Gastrocnemius medialis (tissue), 4 donors: Measurements from ENCODE around the gene LINC00305.

ENCODE experiments used
- POLR2A ChIP-seq, 2 donors: fragments of 450-650 bp; IDR thresholded peaks; one replicate each; pipeline ENCODE4 v1.6.1; 2017; ENCODE audit warnings: antibody characterized with exemption in 2 of 2, mild to moderate bottlenecking in 2 of 2, moderate library complexity in 2 of 2
- TF ChIP-seq, protein P1 (sequence below), 5 experiments: fragments of 450-650 bp in 3 of 5; fragments of 200-600 bp in 2 of 5; sonication (generic) in 2 of 5; IDR thresholded peaks in 4 of 5; conservative IDR thresholded peaks in 1 of 5; 1 replicate in 4 of 5; 2 replicates in 1 of 5; pipeline ENCODE4 v1.5.1; 2016 to 2019; ENCODE audit warnings: antibody characterized with exemption in 5 of 5, mild to moderate bottlenecking in 3 of 5, moderate library complexity in 3 of 5

DNA sequence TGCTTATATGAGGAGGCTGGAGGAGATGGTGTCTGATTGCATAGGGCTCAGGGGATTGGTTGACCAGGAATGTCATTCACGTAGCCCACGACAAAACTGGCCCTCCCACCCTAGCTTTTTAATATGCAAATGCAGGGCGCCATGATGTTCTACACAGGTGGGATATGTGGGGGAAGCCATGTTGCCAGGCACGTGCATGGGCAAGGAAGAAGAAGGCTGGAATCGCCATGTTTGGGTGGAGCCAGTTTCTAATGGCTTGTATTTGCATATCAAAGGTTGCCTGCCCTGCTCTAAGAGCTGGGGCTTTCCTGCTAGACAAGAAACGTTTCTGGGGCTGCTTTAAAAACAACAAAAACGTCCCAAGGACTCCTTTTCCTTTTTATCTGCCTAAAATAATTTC, 26.5 kb upstream of the LINC00305 start:
- no peak for TF ChIP-seq POLR2A (IDR thresholded peaks at IDR 0.05)
- TF ChIP-seq, protein P1, sequence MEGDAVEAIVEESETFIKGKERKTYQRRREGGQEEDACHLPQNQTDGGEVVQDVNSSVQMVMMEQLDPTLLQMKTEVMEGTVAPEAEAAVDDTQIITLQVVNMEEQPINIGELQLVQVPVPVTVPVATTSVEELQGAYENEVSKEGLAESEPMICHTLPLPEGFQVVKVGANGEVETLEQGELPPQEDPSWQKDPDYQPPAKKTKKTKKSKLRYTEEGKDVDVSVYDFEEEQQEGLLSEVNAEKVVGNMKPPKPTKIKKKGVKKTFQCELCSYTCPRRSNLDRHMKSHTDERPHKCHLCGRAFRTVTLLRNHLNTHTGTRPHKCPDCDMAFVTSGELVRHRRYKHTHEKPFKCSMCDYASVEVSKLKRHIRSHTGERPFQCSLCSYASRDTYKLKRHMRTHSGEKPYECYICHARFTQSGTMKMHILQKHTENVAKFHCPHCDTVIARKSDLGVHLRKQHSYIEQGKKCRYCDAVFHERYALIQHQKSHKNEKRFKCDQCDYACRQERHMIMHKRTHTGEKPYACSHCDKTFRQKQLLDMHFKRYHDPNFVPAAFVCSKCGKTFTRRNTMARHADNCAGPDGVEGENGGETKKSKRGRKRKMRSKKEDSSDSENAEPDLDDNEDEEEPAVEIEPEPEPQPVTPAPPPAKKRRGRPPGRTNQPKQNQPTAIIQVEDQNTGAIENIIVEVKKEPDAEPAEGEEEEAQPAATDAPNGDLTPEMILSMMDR (IDR thresholded peaks at IDR 0.05 in 4 of 5, conservative IDR thresholded peaks at IDR 0.05 in 1 of 5), result no peak
